Ascending aorta (tissue), 2 donors: ENCODE data around the gene PALD1. TPM values are rescaled to one million over a fixed set of nuclear protein-coding genes. Genes with fewer than 3 reads are reported as not detected.
A peak's percentile ranks its signal among the peaks of the same experiment; 100 is the strongest.

Experiments used
- DNase-seq, 2 donors: peaks; one replicate each; pipeline ENCODE4 v3.0.0-alpha.2; 2019; ENCODE audit warnings: low spot score in 2 of 2
- H3K27ac ChIP-seq, 2 donors: fragments of 200-600 bp; sonication (generic); one replicate each; pipeline ENCODE4 v1.5.1; 2016 to 2017; ENCODE audit warnings: mild to moderate bottlenecking in 1 of 2
- H3K27me3 ChIP-seq: fragments of 200-600 bp; sonication (generic); one replicate; pipeline ENCODE4 v1.5.1; 2017
- H3K36me3 ChIP-seq, 2 donors: fragments of 200-600 bp; sonication (generic); one replicate each; pipeline ENCODE4 v1.5.1; 2016
- H3K4me1 ChIP-seq, 2 donors: fragments of 200-600 bp; sonication (generic); one replicate each; pipeline ENCODE4 v1.5.1; 2016 to 2017; ENCODE audit warnings: mild to moderate bottlenecking in 1 of 2
- H3K4me3 ChIP-seq, 2 donors: fragments of 200-600 bp; sonication (generic); one replicate each; pipeline ENCODE4 v1.5.1; 2016 to 2017; ENCODE audit warnings: mild to moderate bottlenecking in 1 of 2
- H3K9me3 ChIP-seq, 2 donors: fragments of 200-600 bp; sonication (generic); one replicate each; pipeline ENCODE4 v1.5.1; 2016
- intact Hi-C: fragments of 100-400 bp; cut with DNase I; formaldehyde crosslinking; loops from one replicate; pipeline ENCODE4 v1.15.1; 2023
- total RNA-seq: library from RNA; depleted of rRNA; stranded (reverse); fragments of >200 nt; gene quantifications from one replicate; pipeline ENCODE4 v1.1.0, GENCODE V29; 2016
- TF ChIP-seq, protein P1 (sequence below), 3 experiments: fragments of 200-600 bp in 2 of 3; fragments of 450-650 bp in 1 of 3; sonication (generic) in 2 of 3; IDR thresholded peaks; one replicate each; pipeline ENCODE4 v1.5.1; 2016 to 2019; ENCODE audit warnings: antibody characterized with exemption in 3 of 3, mild to moderate bottlenecking in 1 of 3, moderate library complexity in 1 of 3

PALD1 gene
- total RNA-seq, 1 donor from 2014 or later = 21.7 TPM

- Histone ChIP-seq H3K9me3 (no peaks in the 10 kb centered on the region), H3K4me3 (no peak overlapping the region), H3K4me1 (peaks cover 5 to 21% of the 10 kb centered on the region in 2 donors), H3K36me3 (no peaks in the 10 kb centered on the region), H3K27me3 (no peaks in the 10 kb centered on the region), H3K27ac (no peak overlapping the region)
- intact Hi-C loops = no loop called here
- TF ChIP-seq, protein P1, sequence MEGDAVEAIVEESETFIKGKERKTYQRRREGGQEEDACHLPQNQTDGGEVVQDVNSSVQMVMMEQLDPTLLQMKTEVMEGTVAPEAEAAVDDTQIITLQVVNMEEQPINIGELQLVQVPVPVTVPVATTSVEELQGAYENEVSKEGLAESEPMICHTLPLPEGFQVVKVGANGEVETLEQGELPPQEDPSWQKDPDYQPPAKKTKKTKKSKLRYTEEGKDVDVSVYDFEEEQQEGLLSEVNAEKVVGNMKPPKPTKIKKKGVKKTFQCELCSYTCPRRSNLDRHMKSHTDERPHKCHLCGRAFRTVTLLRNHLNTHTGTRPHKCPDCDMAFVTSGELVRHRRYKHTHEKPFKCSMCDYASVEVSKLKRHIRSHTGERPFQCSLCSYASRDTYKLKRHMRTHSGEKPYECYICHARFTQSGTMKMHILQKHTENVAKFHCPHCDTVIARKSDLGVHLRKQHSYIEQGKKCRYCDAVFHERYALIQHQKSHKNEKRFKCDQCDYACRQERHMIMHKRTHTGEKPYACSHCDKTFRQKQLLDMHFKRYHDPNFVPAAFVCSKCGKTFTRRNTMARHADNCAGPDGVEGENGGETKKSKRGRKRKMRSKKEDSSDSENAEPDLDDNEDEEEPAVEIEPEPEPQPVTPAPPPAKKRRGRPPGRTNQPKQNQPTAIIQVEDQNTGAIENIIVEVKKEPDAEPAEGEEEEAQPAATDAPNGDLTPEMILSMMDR (IDR thresholded peaks at IDR 0.05) = no peak
- no peak for DNase-seq
These were observed 27.3 kb downstream of the PALD1 start for GRCh38 chr10:70505908-70506307.

GRCh38 chr10:70507966-70508365, 29.4 kb downstream of the PALD1 start:
- intact Hi-C loops = no loop called here
- TF ChIP-seq, protein P1 (IDR thresholded peaks at IDR 0.05) = no peak
- no peaks in the 10 kb centered on the region for H3K36me3 ChIP-seq
- peaks cover 7 to 23% of the 10 kb centered on the region in 2 donors for H3K4me1 ChIP-seq
- DNase-seq = no peak
- H3K9me3 ChIP-seq = no peaks in the 10 kb centered on the region
- no peak overlapping the region for H3K4me3 ChIP-seq
- H3K27me3 ChIP-seq = no peaks in the 10 kb centered on the region
- H3K27ac ChIP-seq = no peak overlapping the region

- TF ChIP-seq, protein P1 (IDR thresholded peaks at IDR 0.05) = no peak
- peaks cover 7 to 23% of the 10 kb centered on the region in 2 donors for H3K4me1 ChIP-seq
- no peaks in the 10 kb centered on the region for H3K27me3 ChIP-seq
- H3K9me3 ChIP-seq = no peaks in the 10 kb centered on the region
- H3K4me3 ChIP-seq = peak overlapping the region in 1 of 2 donors; percentile 7
- DNase-seq = peak in 1 of 2 donors; percentile 78
- intact Hi-C loops = no loop called here
- peak overlapping the region; percentile 47 to 61 for H3K27ac ChIP-seq
- no peaks in the 10 kb centered on the region for H3K36me3 ChIP-seq
These were observed 30.6 kb downstream of the PALD1 start for GRCh38 chr10:70508912-70509756.

DNA sequence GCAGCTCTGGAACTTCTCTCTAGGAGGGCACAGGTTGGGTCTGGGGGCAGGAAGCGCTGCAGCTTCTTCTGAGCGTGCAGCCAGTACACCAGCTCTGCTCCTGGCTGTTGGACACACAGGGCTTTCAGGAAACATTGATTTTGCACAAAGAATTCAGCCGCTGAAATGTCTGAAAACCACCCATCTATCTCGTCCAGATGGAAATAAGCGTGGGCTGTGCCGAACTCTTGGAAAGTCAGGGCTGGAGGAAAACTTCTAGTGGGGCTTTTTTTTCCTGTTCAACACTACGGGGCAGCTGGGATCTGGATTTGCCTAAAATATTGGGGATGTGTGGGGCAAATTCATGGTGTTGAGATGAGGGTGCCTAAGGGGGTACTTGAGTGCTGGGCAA, 31.2 kb downstream of the PALD1 start:
- Histone ChIP-seq H3K27me3 (no peaks in the 10 kb centered on the region), H3K27ac (peak overlapping the region; percentile 47 to 61), H3K36me3 (no peaks in the 10 kb centered on the region), H3K9me3 (no peaks in the 10 kb centered on the region), H3K4me3 (no peak overlapping the region), H3K4me1 (peaks cover 7 to 23% of the 10 kb centered on the region in 2 donors)
- intact Hi-C loops = no loop called here
- DNase-seq = no peak
- TF ChIP-seq, protein P1 (IDR thresholded peaks at IDR 0.05) = no peak

DNA sequence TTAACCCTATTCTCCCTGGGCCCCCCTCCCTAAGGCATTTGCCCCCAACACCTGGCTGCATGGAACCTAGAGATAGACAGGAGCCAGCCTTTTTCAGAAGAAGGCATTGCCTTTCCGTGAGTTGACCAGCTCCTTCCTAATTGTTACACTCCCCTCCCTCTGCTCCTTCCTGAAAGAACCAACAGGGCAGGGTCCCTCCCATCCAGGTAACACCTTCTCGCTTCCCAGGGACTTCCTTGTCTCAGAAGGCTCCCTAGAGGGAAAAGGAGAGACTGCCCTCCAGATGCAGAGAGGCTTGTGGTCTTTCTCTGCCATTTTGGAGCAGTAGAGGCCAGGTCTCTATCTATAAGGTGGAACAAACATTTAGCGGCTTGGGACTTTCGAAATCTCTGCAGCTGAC, 31.9 kb downstream of the PALD1 start:
- no peak overlapping the region for H3K4me3 ChIP-seq
- H3K9me3 ChIP-seq = no peaks in the 10 kb centered on the region
- H3K27me3 ChIP-seq = no peaks in the 10 kb centered on the region
- H3K4me1 ChIP-seq = peaks cover 7 to 23% of the 10 kb centered on the region in 2 donors
- no peak for DNase-seq
- H3K27ac ChIP-seq = no peak overlapping the region
- TF ChIP-seq, protein P1 (IDR thresholded peaks at IDR 0.05) = no peak
- intact Hi-C loops = no loop called here
- H3K36me3 ChIP-seq = no peaks in the 10 kb centered on the region
